H1 (cell line): ENCODE results near the gene PCDHA12. TPM values are rescaled to one million over a fixed set of nuclear protein-coding genes. Genes with fewer than 3 reads are reported as not detected.

ENCODE experiments used
- ASH2L ChIP-seq: fragments of 200-600, 300-600 bp; sonication (generic); IDR thresholded peaks from one replicate; pipeline ENCODE4 v1.7.1; 2017; ENCODE audit warnings: low read length
- EZH2 ChIP-seq: fragments of 200-600 bp; sonication (generic); IDR thresholded peaks from 2 replicates; pipeline ENCODE4 v1.7.1; 2012; ENCODE audit warnings: low read depth, mild to moderate bottlenecking, moderate library complexity, low read length, inconsistent platforms; ENCODE audit not compliant: severe bottlenecking
- FOSL1 ChIP-seq: IDR thresholded peaks from 2 replicates; pipeline ENCODE4 v1.6.1; 2011; ENCODE audit warnings: mild to moderate bottlenecking, low read depth, low read length, moderate library complexity; ENCODE audit not compliant: insufficient read depth
- GABPA ChIP-seq: IDR thresholded peaks from 2 replicates; pipeline ENCODE4 v1.6.1; 2011; ENCODE audit warnings: mild to moderate bottlenecking, low read length, moderate library complexity, borderline replicate concordance; ENCODE audit not compliant: insufficient read depth
- POLR2A ChIP-seq, 2 experiments: IDR thresholded peaks; 1 replicate in 1 of 2; 2 replicates in 1 of 2; pipeline ENCODE4 v1.6.1; 2011; ENCODE audit warnings: low read depth in 2 of 2, low read length in 2 of 2, mild to moderate bottlenecking in 2 of 2; ENCODE audit errors: control extremely low read depth in 1 of 2
- SIRT6 ChIP-seq: IDR thresholded peaks from one replicate; pipeline ENCODE4 v1.7.1; 2012; ENCODE audit warnings: low read length, inconsistent platforms
- polyA plus RNA-seq, 7 experiments: library from polyadenylated mRNA; depleted of rRNA in 3 of 7; stranded (reverse) in 5 of 7; unstranded in 2 of 7; fragments of >200 nt in 5 of 7; fragments of 200-250 nt in 2 of 7; gene quantifications; 1 replicate in 5 of 7; 2 replicates in 1 of 7; 4 replicates in 1 of 7; pipeline versions ENCODE4 v1.2.1 to v1.2.3, GENCODE V29; 2011 to 2013; ENCODE audit warnings: missing spikeins in 2 of 7, mixed read lengths in 2 of 7
- total RNA-seq: library from RNA; stranded (reverse); fragmentation: NEBNext Ultra II Directional; extraction: Animal tissue kit (Norgen Biotek cat#: 25700); gene quantifications from 2 replicates; pipeline ENCODE4 v1.2.1, GENCODE V29; 2021

The PCDHA12 gene
- total and polyA plus RNA-seq, 2 of the 8 experiments (the other 6 are each of a cell fraction or from before 2014, with no cell fraction given): 4.2 to 9.3 TPM

- no peak for TF ChIP-seq GABPA
- no peak for TF ChIP-seq ASH2L
- no peak for TF ChIP-seq SIRT6
- TF ChIP-seq POLR2A (IDR thresholded peaks at IDR 0.05; ENCODE audit: control extremely low read depth in 1 of 2, low read depth in 2 of 2, low read length in 2 of 2): no peak
- TF ChIP-seq EZH2: no peak
- TF ChIP-seq FOSL1: no peak
Observed at GRCh38 chr5:140883927-140884697, 9.0 kb downstream of the PCDHA12 start (continued).
